ENCODE data around the gene ASCC3. TPM values are rescaled to one million over a fixed set of nuclear protein-coding genes. Genes with fewer than 3 reads are reported as not detected.
A peak's percentile ranks its signal among the peaks of the same experiment; 100 is the strongest.

Gene ASCC3
- total and polyA plus RNA-seq, 7 donors, result 6.0 to 27.1 (median 22.4) TPM

DNA sequence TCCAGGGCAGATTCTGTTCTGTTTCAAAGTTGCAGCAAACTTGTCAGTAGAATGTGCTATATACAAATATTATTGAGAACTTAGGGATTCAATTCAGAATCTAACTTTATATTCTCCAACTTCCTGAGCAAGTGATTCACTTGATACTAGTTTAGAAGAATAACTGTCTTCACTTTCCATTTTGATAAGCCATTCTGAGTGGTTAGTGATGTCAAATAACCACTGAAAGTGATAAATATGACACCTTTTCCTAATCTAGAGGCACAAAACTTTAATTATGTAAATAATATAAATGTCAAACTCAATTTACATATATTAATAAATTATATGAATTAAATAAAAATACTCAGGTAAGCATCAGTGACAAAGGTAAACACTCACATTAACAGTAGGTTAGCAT, 395.9 kb downstream of the ASCC3 start:
- Histone ChIP-seq H3K9me3 (no peaks in the 10 kb centered on the region), H3K4me3 (no peak overlapping the region), H3K27me3 (peaks cover 0 to 10% (median 0%) of the 10 kb centered on the region in 3 donors), H3K36me3 (no peaks in the 10 kb centered on the region), H3K4me1 (no peaks in the 10 kb centered on the region), H3K27ac (no peak overlapping the region)
- no peak for DNase-seq
- no peak for TF ChIP-seq POLR2A (IDR thresholded peaks at IDR 0.05)
- TF ChIP-seq EP300 (IDR thresholded peaks at IDR 0.05), result no peak
- TF ChIP-seq, protein P1, sequence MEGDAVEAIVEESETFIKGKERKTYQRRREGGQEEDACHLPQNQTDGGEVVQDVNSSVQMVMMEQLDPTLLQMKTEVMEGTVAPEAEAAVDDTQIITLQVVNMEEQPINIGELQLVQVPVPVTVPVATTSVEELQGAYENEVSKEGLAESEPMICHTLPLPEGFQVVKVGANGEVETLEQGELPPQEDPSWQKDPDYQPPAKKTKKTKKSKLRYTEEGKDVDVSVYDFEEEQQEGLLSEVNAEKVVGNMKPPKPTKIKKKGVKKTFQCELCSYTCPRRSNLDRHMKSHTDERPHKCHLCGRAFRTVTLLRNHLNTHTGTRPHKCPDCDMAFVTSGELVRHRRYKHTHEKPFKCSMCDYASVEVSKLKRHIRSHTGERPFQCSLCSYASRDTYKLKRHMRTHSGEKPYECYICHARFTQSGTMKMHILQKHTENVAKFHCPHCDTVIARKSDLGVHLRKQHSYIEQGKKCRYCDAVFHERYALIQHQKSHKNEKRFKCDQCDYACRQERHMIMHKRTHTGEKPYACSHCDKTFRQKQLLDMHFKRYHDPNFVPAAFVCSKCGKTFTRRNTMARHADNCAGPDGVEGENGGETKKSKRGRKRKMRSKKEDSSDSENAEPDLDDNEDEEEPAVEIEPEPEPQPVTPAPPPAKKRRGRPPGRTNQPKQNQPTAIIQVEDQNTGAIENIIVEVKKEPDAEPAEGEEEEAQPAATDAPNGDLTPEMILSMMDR (IDR thresholded peaks at IDR 0.05), result no peak
- TF ChIP-seq POLR2AphosphoS5 (IDR thresholded peaks at IDR 0.05), result no peak
- intact Hi-C loops (cut with DNase I), result no loop called here

GRCh38 chr6:100484474-100484873, 396.7 kb downstream of the ASCC3 start:
- Histone ChIP-seq H3K4me3 (no peak overlapping the region), H3K9me3 (no peaks in the 10 kb centered on the region), H3K27ac (no peak overlapping the region), H3K4me1 (no peaks in the 10 kb centered on the region), H3K27me3 (peaks cover 0 to 10% (median 0%) of the 10 kb centered on the region in 3 donors), H3K36me3 (no peaks in the 10 kb centered on the region)
- intact Hi-C loops (cut with DNase I), result no loop called here
- 84 to 85% methylated on average over 5 of the region's 5 CpGs for WGBS, 2 donors
- DNase-seq, result no peak
- TF ChIP-seq, protein P1 (IDR thresholded peaks at IDR 0.05), result no peak
- no peak for TF ChIP-seq EP300 (IDR thresholded peaks at IDR 0.05)
- TF ChIP-seq POLR2A (IDR thresholded peaks at IDR 0.05), result no peak
- no peak for TF ChIP-seq POLR2AphosphoS5 (IDR thresholded peaks at IDR 0.05)

GRCh38 chr6:100482698-100483097, 398.4 kb downstream of the ASCC3 start:
- TF ChIP-seq EP300 (IDR thresholded peaks at IDR 0.05) (no peak), POLR2AphosphoS5 (IDR thresholded peaks at IDR 0.05) (no peak), POLR2A (IDR thresholded peaks at IDR 0.05) (no peak)
- TF ChIP-seq, protein P1 (IDR thresholded peaks at IDR 0.05), result no peak
- intact Hi-C loops (cut with DNase I), result no loop called here
- Histone ChIP-seq H3K27ac (no peak overlapping the region), H3K9me3 (no peaks in the 10 kb centered on the region), H3K36me3 (no peaks in the 10 kb centered on the region), H3K4me3 (no peak overlapping the region), H3K27me3 (peaks cover 0 to 4% (median 0%) of the 10 kb centered on the region in 3 donors), H3K4me1 (no peaks in the 10 kb centered on the region)
- WGBS, 2 donors, result 11 to 59% methylated on average over 2 of the region's 2 CpGs
- DNase-seq, result no peak

GRCh38 chr6:100479179-100480035, 401.7 kb downstream of the ASCC3 start:
- H3K9me3 ChIP-seq, result no peaks in the 10 kb centered on the region
- DNase-seq, result no peak
- intact Hi-C loops (cut with DNase I), result loop anchor here (5.0 to 10.0 kb wide), 2 partner anchors 362 to 475 kb away; no protein-coding TSS in a partner anchor
- WGBS, 2 donors, result 70 to 79% methylated on average over 3 of the region's 3 CpGs
- H3K36me3 ChIP-seq, result no peaks in the 10 kb centered on the region
- no peaks in the 10 kb centered on the region for H3K4me1 ChIP-seq
- peaks cover 0 to 11% (median 0%) of the 10 kb centered on the region in 3 donors for H3K27me3 ChIP-seq
- TF ChIP-seq, protein P1 (IDR thresholded peaks at IDR 0.05), result peak in 2 of 4 experiments; percentile 44 to 47
- no peak for TF ChIP-seq POLR2A (IDR thresholded peaks at IDR 0.05)
- H3K4me3 ChIP-seq, result no peak overlapping the region
- no peak overlapping the region for H3K27ac ChIP-seq
